Panc1 (cell line): ENCODE data around the gene PRPF40B.

Source experiments
- CTCF ChIP-seq: fragments of 450-650 bp; IDR thresholded peaks from 2 replicates; pipeline ENCODE4 v1.5.1; 2017; ENCODE audit warnings: mild to moderate bottlenecking
- POLR2AphosphoS5 ChIP-seq: IDR thresholded peaks from 2 replicates; pipeline ENCODE4 v1.6.1; 2012; ENCODE audit warnings: mild to moderate bottlenecking, low read depth, low read length, moderate library complexity
- REST ChIP-seq, 2 experiments: IDR thresholded peaks; 2 replicates each; pipeline ENCODE4 v1.6.1; 2011 to 2012; ENCODE audit warnings: low read depth in 2 of 2, control low read depth in 1 of 2, low read length in 1 of 2, mild to moderate bottlenecking in 1 of 2, moderate library complexity in 1 of 2; ENCODE audit not compliant: insufficient read depth in 1 of 2
- SIN3A ChIP-seq: IDR thresholded peaks from 2 replicates; pipeline ENCODE4 v1.6.1; 2012; ENCODE audit warnings: low read depth, mild to moderate bottlenecking, low read length, moderate library complexity, borderline replicate concordance; ENCODE audit not compliant: insufficient read depth
- TCF7L2 ChIP-seq: IDR thresholded peaks from 2 replicates; pipeline ENCODE4 v1.6.1; 2011; ENCODE audit warnings: mild to moderate bottlenecking, low read depth, low read length, inconsistent platforms

GRCh38 chr12:49582201-49582600, 41.2 kb upstream of the PRPF40B start:
- TF ChIP-seq CTCF: no peak
- TF ChIP-seq POLR2AphosphoS5: no peak
- no peak for TF ChIP-seq REST (IDR thresholded peaks at IDR 0.05; ENCODE audit: insufficient read depth in 1 of 2, low read depth in 2 of 2, low read length in 1 of 2)
- TF ChIP-seq SIN3A: no peak
- TF ChIP-seq TCF7L2: no peak
